HepG2 (cell line): ENCODE measurements around the gene DLG1. TPM values are rescaled to one million over a fixed set of nuclear protein-coding genes. Genes with fewer than 3 reads are reported as not detected.
A peak's percentile ranks its signal among the peaks of the same experiment; 100 is the strongest.

Experiments
- BCL6 ChIP-seq: IDR thresholded peaks from 2 replicates; pipeline ENCODE4 v1.6.1; 2016; ENCODE audit warnings: missing genetic modification reagents, missing compliant biosample characterization
- FOXP1 ChIP-seq, 2 experiments: fragments of 450-650 bp in 1 of 2; IDR thresholded peaks; 2 replicates each; pipeline ENCODE4 v1.6.1; 2017 to 2018; ENCODE audit warnings: antibody characterized with exemption in 1 of 2
- ISL2 ChIP-seq: sonication (generic); formaldehyde crosslinking; IDR thresholded peaks from 2 replicates; pipeline ENCODE4 v1.5.0; 2020; ENCODE audit warnings: missing genetic modification reagents
- NCOA2 ChIP-seq: sonication (generic); formaldehyde crosslinking; IDR thresholded peaks from 2 replicates; pipeline ENCODE4 v1.8.0; 2022; ENCODE audit warnings: inconsistent platforms
- NR1H2 ChIP-seq: sonication (generic); formaldehyde crosslinking; IDR thresholded peaks from 2 replicates; pipeline ENCODE4 v1.8.1; 2022; ENCODE audit warnings: low read depth, missing genetic modification reagents, borderline replicate concordance
- RBFOX2 ChIP-seq: fragments of 200-400 bp; formaldehyde crosslinking; IDR thresholded peaks from 2 replicates; pipeline ENCODE4 v1.6.1; 2017; ENCODE audit warnings: low read depth, mild to moderate bottlenecking, low read length
- RBM22 ChIP-seq: fragments of 200-400 bp; formaldehyde crosslinking; optimal IDR thresholded peaks from 2 replicates; pipeline ENCODE3; 2017; ENCODE audit warnings: mild to moderate bottlenecking, low read length, moderate library complexity
- SMYD3 ChIP-seq: sonication (generic); formaldehyde crosslinking; IDR thresholded peaks from 2 replicates; pipeline ENCODE4 v1.8.1; 2023; ENCODE audit warnings: mild to moderate bottlenecking, missing genetic modification reagents
- SNAPC2 ChIP-seq: sonication (generic); formaldehyde crosslinking; IDR thresholded peaks from 2 replicates; pipeline ENCODE4 v1.8.1; 2022; ENCODE audit warnings: mild to moderate bottlenecking, missing genetic modification reagents
- ZNF672 ChIP-seq: sonication (generic); formaldehyde crosslinking; IDR thresholded peaks from 2 replicates; pipeline ENCODE4 v1.8.1; 2022; ENCODE audit warnings: missing genetic modification reagents
- ZNF800 ChIP-seq: sonication (generic); formaldehyde crosslinking; IDR thresholded peaks from 2 replicates; pipeline ENCODE4 v1.4.0; 2020; ENCODE audit warnings: missing genetic modification reagents
- ZNF839 ChIP-seq: sonication (generic); formaldehyde crosslinking; IDR thresholded peaks from 2 replicates; pipeline ENCODE4 v1.4.0; 2020; ENCODE audit warnings: missing genetic modification reagents, mild to moderate bottlenecking, borderline replicate concordance
- polyA plus RNA-seq, 8 experiments: library from polyadenylated mRNA; depleted of rRNA in 3 of 8; stranded (reverse) in 7 of 8; unstranded in 1 of 8; fragments of >200 nt; fragmentation: Illumina TruSeq in 4 of 8; extraction: Trizol in 4 of 8; gene quantifications; 2 replicates each; pipeline versions ENCODE4 v1.2.1 to v1.2.3, GENCODE V29; 2011 to 2016; ENCODE audit warnings: low read depth in 4 of 8, missing spikeins in 1 of 8, mixed read lengths in 1 of 8; ENCODE audit not compliant: insufficient read depth in 1 of 8
- total RNA-seq, 5 experiments: library from RNA; depleted of rRNA; stranded (reverse); fragments of >200 nt; fragmentation: Illumina TruSeq; extraction: Trizol; gene quantifications; 2 replicates each; pipeline ENCODE4 v1.2.3, GENCODE V29; 2016; ENCODE audit warnings: low read depth in 1 of 5
- TF ChIP-seq, protein P1 (sequence below): sonication (generic); formaldehyde crosslinking; IDR thresholded peaks from 2 replicates; pipeline ENCODE4 v1.4.0; 2020; ENCODE audit warnings: missing genetic modification reagents
- TF ChIP-seq, protein P2 (sequence below): sonication (generic); formaldehyde crosslinking; IDR thresholded peaks from 2 replicates; pipeline ENCODE4 v1.5.1; 2020; ENCODE audit warnings: mild to moderate bottlenecking, missing genetic modification reagents, borderline replicate concordance

Gene DLG1
- total and polyA plus RNA-seq, 2 of the 13 experiments (the other 11 are each of a cell fraction or from before 2014, with no cell fraction given), result 30.5 to 104 TPM

- TF ChIP-seq SNAPC2 (CRISPR knock-in tag) (no peak), ZNF839 (no peak), RBFOX2 (no peak), ISL2 (no peak), ZNF672 (CRISPR knock-in tag) (no peak), NR1H2 (CRISPR knock-in tag) (no peak), NCOA2 (peak; percentile 57; the same call in 1 of the 2 replicates), FOXP1 (IDR thresholded peaks at IDR 0.05) (0 out of 2 replicates have a peak, but pooled peaks have one; percentile 48), FOXP1 (CRISPR knock-in tag; IDR thresholded peaks at IDR 0.05) (peak; percentile 78; the same call in 1 of the 2 replicates), SMYD3 (CRISPR knock-in tag) (no peak), BCL6 (CRISPR knock-in tag) (peak; percentile 69), ZNF800 (CRISPR knock-in tag) (no peak), RBM22 (peak; percentile 48)
- TF ChIP-seq, protein P1, sequence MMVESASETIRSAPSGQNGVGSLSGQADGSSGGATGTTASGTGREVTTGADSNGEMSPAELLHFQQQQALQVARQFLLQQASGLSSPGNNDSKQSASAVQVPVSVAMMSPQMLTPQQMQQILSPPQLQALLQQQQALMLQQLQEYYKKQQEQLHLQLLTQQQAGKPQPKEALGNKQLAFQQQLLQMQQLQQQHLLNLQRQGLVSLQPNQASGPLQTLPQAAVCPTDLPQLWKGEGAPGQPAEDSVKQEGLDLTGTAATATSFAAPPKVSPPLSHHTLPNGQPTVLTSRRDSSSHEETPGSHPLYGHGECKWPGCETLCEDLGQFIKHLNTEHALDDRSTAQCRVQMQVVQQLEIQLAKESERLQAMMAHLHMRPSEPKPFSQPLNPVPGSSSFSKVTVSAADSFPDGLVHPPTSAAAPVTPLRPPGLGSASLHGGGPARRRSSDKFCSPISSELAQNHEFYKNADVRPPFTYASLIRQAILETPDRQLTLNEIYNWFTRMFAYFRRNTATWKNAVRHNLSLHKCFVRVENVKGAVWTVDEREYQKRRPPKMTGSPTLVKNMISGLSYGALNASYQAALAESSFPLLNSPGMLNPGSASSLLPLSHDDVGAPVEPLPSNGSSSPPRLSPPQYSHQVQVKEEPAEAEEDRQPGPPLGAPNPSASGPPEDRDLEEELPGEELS (CRISPR knock-in tag), result peak; percentile 63
- TF ChIP-seq, protein P2, sequence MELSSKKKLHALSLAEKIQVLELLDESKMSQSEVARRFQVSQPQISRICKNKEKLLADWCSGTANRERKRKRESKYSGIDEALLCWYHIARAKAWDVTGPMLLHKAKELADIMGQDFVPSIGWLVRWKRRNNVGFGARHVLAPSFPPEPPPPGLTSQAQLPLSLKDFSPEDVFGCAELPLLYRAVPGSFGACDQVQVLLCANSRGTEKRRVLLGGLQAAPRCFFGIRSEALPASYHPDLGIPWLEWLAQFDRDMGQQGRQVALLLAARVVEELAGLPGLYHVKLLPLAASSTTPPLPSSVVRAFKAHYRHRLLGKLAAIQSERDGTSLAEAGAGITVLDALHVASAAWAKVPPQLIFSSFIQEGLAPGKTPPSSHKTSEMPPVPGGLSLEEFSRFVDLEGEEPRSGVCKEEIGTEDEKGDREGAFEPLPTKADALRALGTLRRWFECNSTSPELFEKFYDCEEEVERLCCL (CRISPR knock-in tag), result no peak
These were observed 27.7 kb downstream of the DLG1 start (continued) for GRCh38 chr3:197270558-197271317.
